Prostate gland (tissue), 2 donors: Measurements from ENCODE around the gene GNAI2.

ENCODE experiments used
- POLR2A ChIP-seq: fragments of 450-650 bp; IDR thresholded peaks from one replicate; pipeline ENCODE4 v1.6.1; 2016; ENCODE audit warnings: antibody characterized with exemption, mild to moderate bottlenecking
- POLR2AphosphoS5 ChIP-seq: sonication (generic); formaldehyde crosslinking; IDR thresholded peaks from one replicate; pipeline ENCODE4 v1.6.1; 2017; ENCODE audit warnings: antibody characterized with exemption
- TF ChIP-seq, protein P1 (sequence below), 4 experiments: fragments of 200-600 bp in 2 of 4; fragments of 450-650 bp in 2 of 4; sonication (generic) in 2 of 4; IDR thresholded peaks; 1 replicate in 3 of 4; 2 replicates in 1 of 4; pipeline ENCODE4 v1.5.1; 2016 to 2019; ENCODE audit warnings: antibody characterized with exemption in 4 of 4, mild to moderate bottlenecking in 2 of 4, moderate library complexity in 2 of 4

DNA sequence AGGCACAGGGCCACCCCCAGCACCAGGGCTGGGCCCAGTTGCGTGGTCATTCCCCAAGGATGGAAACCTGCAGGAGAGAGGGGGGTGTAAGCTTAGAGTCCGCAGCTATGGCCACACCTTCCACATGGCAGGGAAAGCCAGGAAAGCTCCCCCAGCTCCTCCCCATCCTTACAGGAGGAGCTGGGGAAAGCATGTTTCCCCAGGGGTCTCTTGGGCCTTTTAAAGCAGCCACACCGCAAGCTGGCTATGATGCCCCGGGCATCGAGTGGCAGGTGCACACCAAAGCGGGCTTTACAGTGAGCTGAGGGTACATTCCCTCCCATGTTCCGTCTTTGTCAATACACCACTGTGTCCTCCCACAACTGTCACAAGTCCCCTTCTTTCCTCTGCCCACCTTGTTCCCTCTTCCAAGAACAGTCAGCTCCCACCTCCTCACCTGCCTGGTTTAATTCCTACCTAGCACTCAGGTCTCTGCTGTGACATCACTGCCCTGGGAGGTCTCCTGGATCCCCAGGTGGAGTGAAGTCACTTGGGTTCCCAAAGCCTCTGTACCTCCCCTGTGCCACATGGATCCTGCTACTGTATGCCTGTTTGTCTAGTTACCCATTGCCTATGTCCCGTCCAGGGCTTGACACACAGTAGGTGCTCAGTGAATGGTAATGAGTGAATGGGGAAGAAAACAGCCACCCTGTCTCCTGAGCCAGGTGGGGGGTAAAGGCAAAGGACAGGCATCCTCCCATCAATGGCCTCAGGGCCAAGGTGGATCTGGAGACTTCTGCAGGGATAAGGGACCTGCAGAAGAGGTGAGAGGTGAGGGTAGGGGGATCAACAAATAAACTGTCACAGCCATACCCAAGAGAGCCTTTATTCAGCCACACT is 59.8 kb downstream of the GNAI2 start:
- TF ChIP-seq, protein P1, sequence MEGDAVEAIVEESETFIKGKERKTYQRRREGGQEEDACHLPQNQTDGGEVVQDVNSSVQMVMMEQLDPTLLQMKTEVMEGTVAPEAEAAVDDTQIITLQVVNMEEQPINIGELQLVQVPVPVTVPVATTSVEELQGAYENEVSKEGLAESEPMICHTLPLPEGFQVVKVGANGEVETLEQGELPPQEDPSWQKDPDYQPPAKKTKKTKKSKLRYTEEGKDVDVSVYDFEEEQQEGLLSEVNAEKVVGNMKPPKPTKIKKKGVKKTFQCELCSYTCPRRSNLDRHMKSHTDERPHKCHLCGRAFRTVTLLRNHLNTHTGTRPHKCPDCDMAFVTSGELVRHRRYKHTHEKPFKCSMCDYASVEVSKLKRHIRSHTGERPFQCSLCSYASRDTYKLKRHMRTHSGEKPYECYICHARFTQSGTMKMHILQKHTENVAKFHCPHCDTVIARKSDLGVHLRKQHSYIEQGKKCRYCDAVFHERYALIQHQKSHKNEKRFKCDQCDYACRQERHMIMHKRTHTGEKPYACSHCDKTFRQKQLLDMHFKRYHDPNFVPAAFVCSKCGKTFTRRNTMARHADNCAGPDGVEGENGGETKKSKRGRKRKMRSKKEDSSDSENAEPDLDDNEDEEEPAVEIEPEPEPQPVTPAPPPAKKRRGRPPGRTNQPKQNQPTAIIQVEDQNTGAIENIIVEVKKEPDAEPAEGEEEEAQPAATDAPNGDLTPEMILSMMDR (IDR thresholded peaks at IDR 0.05) = no peak
- TF ChIP-seq POLR2A (no peak), POLR2AphosphoS5 (no peak)
